Prostate gland (tissue), 2 donors: ENCODE measurements around the gene IQSEC3. TPM values are rescaled to one million over a fixed set of nuclear protein-coding genes. Genes with fewer than 3 reads are reported as not detected.

Source experiments
- DNase-seq: peaks from one replicate; pipeline ENCODE4 v3.0.0-alpha.2; 2019; ENCODE audit warnings: low spot score
- H3K27ac ChIP-seq, 2 donors: fragments of 200-600 bp; sonication (generic); 2 replicates each; pipeline ENCODE4 v1.5.1; 2017 to 2019
- H3K27me3 ChIP-seq: fragments of 200-600 bp; sonication (generic); replicated peaks from 2 replicates; pipeline ENCODE4 v1.5.1; 2019; ENCODE audit not compliant: insufficient read depth
- H3K36me3 ChIP-seq, 2 donors: fragments of 200-600 bp; sonication (generic); 1 replicate in 1 of 2; 2 replicates in 1 of 2; pipeline versions ENCODE4 v1.5.1 to v1.8.1; 2017 to 2019
- H3K4me1 ChIP-seq: fragments of 200-600 bp; sonication (generic); replicated peaks from 2 replicates; pipeline ENCODE4 v1.5.1; 2019
- H3K4me3 ChIP-seq, 2 donors: fragments of 200-600 bp; sonication (generic); 2 replicates each; pipeline ENCODE4 v1.5.1; 2017 to 2019
- H3K9me3 ChIP-seq: fragments of 200-600 bp; sonication (generic); 2 replicates; pipeline ENCODE4 v1.5.1; 2017
- CTCF ChIP-seq, 4 experiments: fragments of 200-600 bp in 2 of 4; fragments of 450-650 bp in 2 of 4; sonication (generic) in 2 of 4; IDR thresholded peaks; 1 replicate in 3 of 4; 2 replicates in 1 of 4; pipeline ENCODE4 v1.5.1; 2016 to 2019; ENCODE audit warnings: antibody characterized with exemption in 4 of 4, mild to moderate bottlenecking in 2 of 4, moderate library complexity in 2 of 4
- POLR2A ChIP-seq: fragments of 450-650 bp; IDR thresholded peaks from one replicate; pipeline ENCODE4 v1.6.1; 2016; ENCODE audit warnings: antibody characterized with exemption, mild to moderate bottlenecking
- POLR2AphosphoS5 ChIP-seq: sonication (generic); formaldehyde crosslinking; IDR thresholded peaks from one replicate; pipeline ENCODE4 v1.6.1; 2017; ENCODE audit warnings: antibody characterized with exemption
- WGBS: methylation state at CpG from one replicate; pipeline ENCODE4 v1.1.5; 2018; 5-methylcytosine and 5-hydroxymethylcytosine counted together
- intact Hi-C: fragments of 100-400 bp; cut with DNase I; formaldehyde crosslinking; loops from one replicate; pipeline ENCODE4 v1.14.2; 2022
- total RNA-seq, 2 donors: library from RNA; depleted of rRNA; stranded (reverse); fragments of >200 nt; gene quantifications; one replicate each; pipeline ENCODE4 v1.1.0, GENCODE V29; 2016

Gene IQSEC3
- total RNA-seq, 2 donors from 2014 or later: 0.14 to 2.6 TPM

GRCh38 chr12:225012-225411 lies 158.4 kb downstream of the IQSEC3 start:
- DNase-seq: no peak
- Histone ChIP-seq H3K36me3 (no peaks in the 10 kb centered on the region), H3K4me3 (no peak overlapping the region), H3K27ac (no peak overlapping the region), H3K27me3 (no peaks in the 10 kb centered on the region), H3K4me1 (no peaks in the 10 kb centered on the region), H3K9me3 (no peaks in the 10 kb centered on the region)
- intact Hi-C loops: no loop called here
- 92% methylated on average over 18 of the region's 18 CpGs for WGBS
- TF ChIP-seq CTCF (IDR thresholded peaks at IDR 0.05): no peak
- no peak for TF ChIP-seq POLR2AphosphoS5
- TF ChIP-seq POLR2A: no peak

DNA sequence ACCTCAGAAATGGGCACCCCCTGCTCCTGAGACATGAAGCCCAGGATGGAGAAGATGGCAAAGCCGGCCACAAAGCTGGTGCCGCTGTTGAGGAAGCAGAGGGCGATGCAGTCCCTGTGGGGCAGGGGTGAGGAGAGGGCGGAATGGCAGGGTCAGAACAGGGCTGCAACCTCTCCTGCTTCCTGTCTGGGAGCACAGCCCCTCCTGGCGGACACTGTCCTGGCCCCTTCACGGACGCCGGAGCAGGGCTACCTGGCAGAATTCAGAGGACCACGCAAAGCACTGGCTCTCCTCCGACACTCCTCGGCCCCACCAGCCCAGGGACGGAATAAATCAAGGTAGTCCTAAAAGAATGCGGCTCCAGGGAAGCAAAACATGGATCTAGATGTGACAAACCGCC lies 159.8 kb downstream of the IQSEC3 start:
- H3K9me3 ChIP-seq: no peaks in the 10 kb centered on the region
- 90% methylated on average over 14 of the region's 14 CpGs for WGBS
- H3K27me3 ChIP-seq: no peaks in the 10 kb centered on the region
- TF ChIP-seq POLR2AphosphoS5 (no peak), POLR2A (no peak), CTCF (IDR thresholded peaks at IDR 0.05) (no peak)
- no peaks in the 10 kb centered on the region for H3K36me3 ChIP-seq
- H3K4me1 ChIP-seq: no peaks in the 10 kb centered on the region
- DNase-seq: no peak
- H3K27ac ChIP-seq: no peak overlapping the region
- no peak overlapping the region for H3K4me3 ChIP-seq
- intact Hi-C loops: no loop called here

- no peaks in the 10 kb centered on the region for H3K9me3 ChIP-seq
- no peak for DNase-seq
- no peak for TF ChIP-seq POLR2AphosphoS5
- TF ChIP-seq POLR2A: no peak
- no peak for TF ChIP-seq CTCF (IDR thresholded peaks at IDR 0.05)
- no peak overlapping the region for H3K4me3 ChIP-seq
- intact Hi-C loops: no loop called here
- no peaks in the 10 kb centered on the region for H3K4me1 ChIP-seq
- no peak overlapping the region for H3K27ac ChIP-seq
- H3K27me3 ChIP-seq: no peaks in the 10 kb centered on the region
- H3K36me3 ChIP-seq: no peaks in the 10 kb centered on the region
- WGBS: 86% methylated on average over 7 of the region's 7 CpGs
Measured at GRCh38 chr12:227286-227915, 160.8 kb downstream of the IQSEC3 start.

Other genes starting within 250 kb of the IQSEC3 start
- gene SLC6A12, start 147.4 kb downstream of the IQSEC3 start, total RNA-seq: 1 to 10 TPM; 1.0 to 1.9 TPM
- gene SLC6A13, start 196.1 kb downstream of the IQSEC3 start, total RNA-seq: under 1 TPM in 1 of 2 donors, not detected in 1; 0.85 TPM